Kidney (tissue), 14 donors: Measurements from ENCODE around the gene PGLYRP3. TPM values are rescaled to one million over a fixed set of nuclear protein-coding genes. Genes with fewer than 3 reads are reported as not detected.

Experiments used
- DNase-seq, 5 donors: peaks; one replicate each; pipeline ENCODE4 v3.0.0-alpha.2; 2013 to 2020
- FAIRE-seq: peaks from 2 replicates; lab custom pipeline; 2012; peaks lifted over from hg19 to GRCh38; lab: Jason Lieb, UNC
- H3K27ac ChIP-seq, 2 donors: one replicate each; pipeline ENCODE4 v1.7.0; 2013; ENCODE audit warnings: low read depth in 2 of 2, low read length in 2 of 2, inconsistent platforms in 1 of 2
- H3K27me3 ChIP-seq: one replicate; pipeline ENCODE4 v1.7.1; 2013; ENCODE audit warnings: low read length, inconsistent platforms; ENCODE audit not compliant: control insufficient read depth, insufficient read depth
- H3K36me3 ChIP-seq, 3 donors: one replicate each; pipeline versions ENCODE4 v1.7.0 to v1.7.1; 2013; ENCODE audit warnings: low read length in 3 of 3, control low read depth in 1 of 3, inconsistent platforms in 1 of 3; ENCODE audit not compliant: insufficient read depth in 3 of 3, control insufficient read depth in 2 of 3
- H3K4me1 ChIP-seq, 3 donors: one replicate each; pipeline versions ENCODE4 v1.7.0 to v1.7.1; 2013; ENCODE audit warnings: low read length in 3 of 3, inconsistent platforms in 1 of 3, low read depth in 1 of 3; ENCODE audit not compliant: control insufficient read depth in 2 of 3, insufficient read depth in 2 of 3
- H3K4me3 ChIP-seq, 3 donors: one replicate each; pipeline versions ENCODE4 v1.7.0 to v1.8.1; 2013; ENCODE audit warnings: low read length in 3 of 3, control low read depth in 1 of 3, inconsistent platforms in 1 of 3
- H3K9ac ChIP-seq, 3 donors: one replicate each; pipeline versions ENCODE4 v1.7.0 to v1.7.1; 2013; ENCODE audit warnings: low read length in 3 of 3, control low read depth in 1 of 3, inconsistent platforms in 1 of 3
- H3K9me3 ChIP-seq, 3 donors: one replicate each; pipeline versions ENCODE4 v1.7.0 to v1.7.1; 2013; ENCODE audit warnings: low read length in 3 of 3, control low read depth in 1 of 3, inconsistent platforms in 1 of 3; ENCODE audit not compliant: control insufficient read depth in 2 of 3, insufficient read depth in 1 of 3
- intact Hi-C: fragments of 100-400 bp; cut with DNase I; formaldehyde crosslinking; loops from one replicate; pipeline ENCODE4 v1.11.1; 2022
- polyA plus RNA-seq: library from polyadenylated mRNA; stranded (reverse); fragments of 350-450 nt; fragmentation: Illumina TruSeq; extraction: RNeasy Lipid Tissue Mini Kit (QIAGEN cat#74804); gene quantifications from one replicate; pipeline ENCODE4 v1.2.3, GENCODE V29; 2014; ENCODE audit warnings: low read depth, low replicate concordance; ENCODE audit not compliant: insufficient read depth
- total RNA-seq: library from RNA; stranded (reverse); fragmentation: NEBNext Ultra II Directional; extraction: Animal tissue kit (Norgen Biotek cat#: 25700); gene quantifications from one replicate; pipeline ENCODE4 v1.2.1, GENCODE V29; 2021
- TF ChIP-seq, protein P1 (sequence below): IDR thresholded peaks from 3 replicates; pipeline ENCODE4 v1.5.1; 2012; ENCODE audit warnings: mild to moderate bottlenecking, moderate library complexity, borderline replicate concordance; ENCODE audit not compliant: insufficient read depth; ENCODE audit errors: extremely low read depth
- donor health status: control.
- donor health status: control.
- donor health status: control.
- donor health status: control.
- donor health status: control.
- donor health status: DM: yes; HTN: yes; CAD: no.
- donor health status: Normal renal cell carcinoma (clear cell type).

Gene PGLYRP3
- total and polyA plus RNA-seq, 2 donors from 2014 or later, result not detected

DNA sequence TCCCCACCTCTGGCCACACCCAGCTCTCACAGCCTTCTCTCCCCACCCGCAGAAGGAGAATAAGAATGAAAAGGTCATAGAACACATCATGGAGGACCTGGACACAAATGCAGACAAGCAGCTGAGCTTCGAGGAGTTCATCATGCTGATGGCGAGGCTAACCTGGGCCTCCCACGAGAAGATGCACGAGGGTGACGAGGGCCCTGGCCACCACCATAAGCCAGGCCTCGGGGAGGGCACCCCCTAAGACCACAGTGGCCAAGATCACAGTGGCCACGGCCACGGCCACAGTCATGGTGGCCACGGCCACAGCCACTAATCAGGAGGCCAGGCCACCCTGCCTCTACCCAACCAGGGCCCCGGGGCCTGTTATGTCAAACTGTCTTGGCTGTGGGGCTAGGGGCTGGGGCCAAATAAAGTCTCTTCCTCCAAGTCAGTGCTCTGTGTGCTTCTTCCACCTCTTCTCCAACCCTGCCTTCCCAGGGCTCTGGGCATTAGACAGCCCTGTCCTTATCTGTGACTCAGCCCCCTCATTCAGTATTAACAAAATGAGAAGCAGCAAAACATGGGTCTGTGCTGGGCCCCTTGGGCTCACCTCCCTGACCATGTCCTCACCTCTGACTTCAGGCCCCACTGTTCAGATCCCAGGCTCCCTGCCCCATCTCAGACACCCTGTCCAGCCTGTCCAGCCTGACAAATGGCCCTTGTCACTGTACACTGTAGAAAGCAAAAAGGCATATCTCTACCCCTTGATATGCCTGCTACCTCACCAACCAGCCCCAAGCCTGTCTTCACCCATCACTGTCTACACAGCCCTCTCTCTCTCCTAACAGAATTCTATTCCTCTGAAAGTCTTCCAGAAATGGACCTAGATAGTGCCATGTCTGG lies 48.1 kb upstream of the PGLYRP3 start:
- no peak overlapping the region for H3K27ac ChIP-seq
- peak in 1 of 5 donors; percentile 15 for DNase-seq
- FAIRE-seq, result no peak

DNA sequence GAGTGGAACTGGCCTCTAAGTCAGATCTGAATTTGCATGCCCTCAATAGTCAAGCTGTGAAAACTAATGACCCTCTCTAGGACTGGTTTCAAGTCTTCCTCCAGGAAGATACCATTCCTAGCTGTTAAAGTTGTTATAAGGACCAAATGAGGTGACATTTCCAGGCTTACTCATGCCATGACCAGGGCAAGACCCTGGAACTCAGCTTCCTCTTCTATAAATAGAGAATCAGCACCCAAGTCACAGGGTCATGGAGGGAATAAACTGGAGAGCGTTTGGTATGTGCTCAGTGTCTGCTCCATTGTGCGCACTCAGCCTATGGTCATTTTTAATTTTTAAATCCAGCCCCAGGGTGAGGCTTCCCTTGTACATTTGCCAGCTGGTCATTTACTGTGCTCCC lies 47.4 kb upstream of the PGLYRP3 start:
- intact Hi-C loops, result no loop called here
- Histone ChIP-seq H3K27me3 (no peaks in the 10 kb centered on the region), H3K9ac (no peak overlapping the region), H3K36me3 (no peaks in the 10 kb centered on the region), H3K9me3 (no peaks in the 10 kb centered on the region), H3K27ac (no peak overlapping the region), H3K4me1 (no peaks in the 10 kb centered on the region), H3K4me3 (no peak overlapping the region)
- peak in 1 of 5 donors; percentile 13 for DNase-seq
- no peak for FAIRE-seq
- TF ChIP-seq, protein P1, sequence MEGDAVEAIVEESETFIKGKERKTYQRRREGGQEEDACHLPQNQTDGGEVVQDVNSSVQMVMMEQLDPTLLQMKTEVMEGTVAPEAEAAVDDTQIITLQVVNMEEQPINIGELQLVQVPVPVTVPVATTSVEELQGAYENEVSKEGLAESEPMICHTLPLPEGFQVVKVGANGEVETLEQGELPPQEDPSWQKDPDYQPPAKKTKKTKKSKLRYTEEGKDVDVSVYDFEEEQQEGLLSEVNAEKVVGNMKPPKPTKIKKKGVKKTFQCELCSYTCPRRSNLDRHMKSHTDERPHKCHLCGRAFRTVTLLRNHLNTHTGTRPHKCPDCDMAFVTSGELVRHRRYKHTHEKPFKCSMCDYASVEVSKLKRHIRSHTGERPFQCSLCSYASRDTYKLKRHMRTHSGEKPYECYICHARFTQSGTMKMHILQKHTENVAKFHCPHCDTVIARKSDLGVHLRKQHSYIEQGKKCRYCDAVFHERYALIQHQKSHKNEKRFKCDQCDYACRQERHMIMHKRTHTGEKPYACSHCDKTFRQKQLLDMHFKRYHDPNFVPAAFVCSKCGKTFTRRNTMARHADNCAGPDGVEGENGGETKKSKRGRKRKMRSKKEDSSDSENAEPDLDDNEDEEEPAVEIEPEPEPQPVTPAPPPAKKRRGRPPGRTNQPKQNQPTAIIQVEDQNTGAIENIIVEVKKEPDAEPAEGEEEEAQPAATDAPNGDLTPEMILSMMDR, result no peak

More for the DNA sequence above, 48.1 kb upstream of the PGLYRP3 start:
- Histone ChIP-seq H3K9ac (no peak overlapping the region), H3K9me3 (no peaks in the 10 kb centered on the region), H3K27me3 (no peaks in the 10 kb centered on the region), H3K4me1 (no peaks in the 10 kb centered on the region), H3K36me3 (no peaks in the 10 kb centered on the region), H3K4me3 (no peak overlapping the region)
- TF ChIP-seq, protein P1, result no peak
- intact Hi-C loops, result no loop called here

DNA sequence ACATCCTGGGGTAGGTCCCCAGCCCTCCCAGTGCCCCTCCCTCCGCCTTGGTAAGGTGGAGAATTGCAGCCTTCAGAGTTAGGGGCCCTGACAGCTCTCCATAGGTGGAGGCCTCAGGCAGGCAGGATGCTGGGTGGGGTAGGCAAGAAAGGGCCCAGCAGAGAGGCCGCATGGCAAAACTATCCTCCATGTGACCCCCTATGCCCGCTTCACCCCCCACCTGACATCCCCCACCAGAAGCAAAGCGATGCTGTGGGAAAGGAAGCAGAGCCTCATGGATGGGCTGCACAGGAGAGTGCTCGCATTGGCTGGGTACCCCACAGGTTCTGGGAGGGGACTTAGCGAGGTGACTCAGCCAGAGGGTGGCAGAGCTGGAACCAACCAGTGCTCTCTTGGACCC lies 46.5 kb upstream of the PGLYRP3 start:
- FAIRE-seq, result no peak

More for the DNA sequence above, 46.5 kb upstream of the PGLYRP3 start:
- H3K36me3 ChIP-seq, result no peaks in the 10 kb centered on the region
- no peak overlapping the region for H3K27ac ChIP-seq
- H3K9ac ChIP-seq, result no peak overlapping the region
- no peaks in the 10 kb centered on the region for H3K9me3 ChIP-seq
- TF ChIP-seq, protein P1, result no peak
- no peaks in the 10 kb centered on the region for H3K27me3 ChIP-seq
- no peaks in the 10 kb centered on the region for H3K4me1 ChIP-seq
- intact Hi-C loops, result loop anchor here (10.0 kb wide), 1 partner anchor 136 kb away; no protein-coding TSS in a partner anchor
- DNase-seq, result peak in 1 of 5 donors; percentile 24
- H3K4me3 ChIP-seq, result no peak overlapping the region
